Activated CD8-positive, alpha-beta T cell treated with anti-CD3 and anti-CD28 coated beads for 36 hours (primary cell): ENCODE results near the gene ZFYVE19. TPM values are rescaled to one million over a fixed set of nuclear protein-coding genes. Genes with fewer than 3 reads are reported as not detected.

Experiments used
- ATAC-seq: fragments of 200-7000 bp; cut with Tn5 transposase; one replicate; pipeline ENCODE4 v1.10.0; 2021; ENCODE audit warnings: mild to moderate bottlenecking, moderate library complexity
- CTCF ChIA-PET: fragments of 350-600 bp; sonication (Branson Sonifier 250); formaldehyde crosslinking; loops from one replicate; lab custom pipeline; 2021; ENCODE audit warnings: antibody characterized with exemption; lab: Charles Lee
- POLR2A ChIA-PET: fragments of 350-600 bp; sonication (Branson Sonifier 250); formaldehyde crosslinking; loops from one replicate; lab custom pipeline; 2021; ENCODE audit warnings: antibody characterized with exemption; lab: Charles Lee
- DNase-seq: peaks from one replicate; pipeline ENCODE4 v3.0.0-alpha.2; 2020
- H3K27ac Mint-ChIP-seq: one replicate; pipeline ENCODE4 v1.8.0; 2021; ENCODE audit warnings: mild to moderate bottlenecking, mixed read lengths
- H3K27me3 Mint-ChIP-seq: one replicate; pipeline ENCODE4 v1.8.0; 2021; ENCODE audit warnings: mixed read lengths
- H3K36me3 Mint-ChIP-seq: one replicate; pipeline ENCODE4 v1.8.0; 2021; ENCODE audit warnings: low read depth, mixed read lengths
- H3K4me1 Mint-ChIP-seq: one replicate; pipeline ENCODE4 v1.8.0; 2021; ENCODE audit warnings: low read depth, mixed read lengths
- H3K4me3 Mint-ChIP-seq: one replicate; pipeline ENCODE4 v1.8.0; 2021; ENCODE audit warnings: mild to moderate bottlenecking, moderate library complexity, mixed read lengths
- H3K9me3 Mint-ChIP-seq: one replicate; pipeline ENCODE4 v1.8.0; 2021; ENCODE audit warnings: mixed read lengths
- intact Hi-C: fragments of 100-400 bp; cut with micrococcal nuclease; formaldehyde crosslinking; loops from one replicate; pipeline ENCODE4 v1.10.0; 2022
- total RNA-seq, 2 experiments: library from RNA; stranded (reverse); gene quantifications; one replicate each; pipeline ENCODE4 v1.2.3, GENCODE V29; 2021
- TF ChIP-seq, protein P1 (sequence below): fragments of 200-600 bp; IDR thresholded peaks from one replicate; pipeline ENCODE4 v1.8.0; 2022; ENCODE audit warnings: antibody characterized with exemption, mild to moderate bottlenecking

ZFYVE19 gene
- total RNA-seq, 2 experiments from 2014 or later, result 20.1 to 22.7 TPM

GRCh38 chr15:40846841-40847222 lies 39.9 kb downstream of the ZFYVE19 start:
- ChIA-PET POLR2A (no interaction called here), CTCF (interaction anchor here (1.1 to 6.3 kb wide), 4 partner anchors 11 to 57 kb away, joined by 3 to 65 read pairs (median 7); partner anchors contain the start of gene VPS18)
- DNase-seq (no peak), ATAC-seq (no peak)
- H3K27ac Mint-ChIP-seq, result no peak overlapping the region
- no peak overlapping the region for H3K4me3 Mint-ChIP-seq
- TF ChIP-seq, protein P1, sequence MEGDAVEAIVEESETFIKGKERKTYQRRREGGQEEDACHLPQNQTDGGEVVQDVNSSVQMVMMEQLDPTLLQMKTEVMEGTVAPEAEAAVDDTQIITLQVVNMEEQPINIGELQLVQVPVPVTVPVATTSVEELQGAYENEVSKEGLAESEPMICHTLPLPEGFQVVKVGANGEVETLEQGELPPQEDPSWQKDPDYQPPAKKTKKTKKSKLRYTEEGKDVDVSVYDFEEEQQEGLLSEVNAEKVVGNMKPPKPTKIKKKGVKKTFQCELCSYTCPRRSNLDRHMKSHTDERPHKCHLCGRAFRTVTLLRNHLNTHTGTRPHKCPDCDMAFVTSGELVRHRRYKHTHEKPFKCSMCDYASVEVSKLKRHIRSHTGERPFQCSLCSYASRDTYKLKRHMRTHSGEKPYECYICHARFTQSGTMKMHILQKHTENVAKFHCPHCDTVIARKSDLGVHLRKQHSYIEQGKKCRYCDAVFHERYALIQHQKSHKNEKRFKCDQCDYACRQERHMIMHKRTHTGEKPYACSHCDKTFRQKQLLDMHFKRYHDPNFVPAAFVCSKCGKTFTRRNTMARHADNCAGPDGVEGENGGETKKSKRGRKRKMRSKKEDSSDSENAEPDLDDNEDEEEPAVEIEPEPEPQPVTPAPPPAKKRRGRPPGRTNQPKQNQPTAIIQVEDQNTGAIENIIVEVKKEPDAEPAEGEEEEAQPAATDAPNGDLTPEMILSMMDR, result no peak
- H3K9me3 Mint-ChIP-seq, result no peaks in the 10 kb centered on the region
- H3K27me3 Mint-ChIP-seq, result peaks cover 16% of the 10 kb centered on the region
- intact Hi-C loops, result no loop called here
- peaks cover 11% of the 10 kb centered on the region for H3K4me1 Mint-ChIP-seq
- peaks cover 2% of the 10 kb centered on the region for H3K36me3 Mint-ChIP-seq

GRCh38 chr15:40847223-40847961 lies 40.5 kb downstream of the ZFYVE19 start:
- Mint-ChIP-seq H3K36me3 (peaks cover 2% of the 10 kb centered on the region), H3K4me1 (peaks cover 11% of the 10 kb centered on the region), H3K27me3 (peaks cover 16% of the 10 kb centered on the region), H3K9me3 (no peaks in the 10 kb centered on the region), H3K4me3 (no peak overlapping the region), H3K27ac (no peak overlapping the region)
- POLR2A ChIA-PET, result no interaction called here
- CTCF ChIA-PET, result interaction anchor here (1.1 to 6.3 kb wide), 4 partner anchors 10 to 57 kb away, joined by 3 to 65 read pairs (median 7); partner anchors contain the start of gene VPS18
- no peak for DNase-seq
- intact Hi-C loops, result no loop called here
- TF ChIP-seq, protein P1, result no peak
- ATAC-seq, result no peak

GRCh38 chr15:40850576-40851112 lies 43.8 kb downstream of the ZFYVE19 start:
- peaks cover 3% of the 10 kb centered on the region for H3K27me3 Mint-ChIP-seq
- DNase-seq (no peak), ATAC-seq (no peak)
- H3K4me1 Mint-ChIP-seq, result peaks cover 8% of the 10 kb centered on the region
- CTCF ChIA-PET, result interaction anchor here (0.6 to 2.5 kb wide), 3 partner anchors 8 to 224 kb away, joined by 3 to 18 read pairs (median 6); partner anchors contain the start of gene VPS18
- no peaks in the 10 kb centered on the region for H3K9me3 Mint-ChIP-seq
- H3K4me3 Mint-ChIP-seq, result no peak overlapping the region
- intact Hi-C loops, result no loop called here
- no peak overlapping the region for H3K27ac Mint-ChIP-seq
- H3K36me3 Mint-ChIP-seq, result no peaks in the 10 kb centered on the region
- POLR2A ChIA-PET, result no interaction called here
- TF ChIP-seq, protein P1, result no peak

DNA sequence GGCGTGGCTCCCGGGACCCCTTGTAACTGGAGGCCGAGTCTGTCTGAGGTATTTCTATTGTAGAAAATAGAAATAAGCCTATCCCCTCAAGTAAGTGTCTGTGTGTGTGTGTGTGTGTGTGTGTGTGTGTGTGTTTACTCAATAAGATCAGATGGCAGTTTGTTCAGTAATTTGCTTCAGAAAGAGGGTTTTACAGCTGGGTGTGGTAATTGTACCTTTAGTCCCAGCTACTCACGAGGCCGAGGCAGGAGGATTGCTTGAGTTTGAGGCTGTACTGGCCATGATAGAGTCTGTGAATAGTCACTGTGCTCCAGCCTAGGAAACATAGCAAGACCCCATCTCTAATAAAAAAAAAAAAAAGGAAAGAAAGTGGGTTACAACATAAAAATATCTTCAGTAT lies 45.6 kb downstream of the ZFYVE19 start:
- ATAC-seq (no peak), DNase-seq (no peak)
- Mint-ChIP-seq H3K27ac (no peak overlapping the region), H3K27me3 (no peaks in the 10 kb centered on the region), H3K9me3 (no peaks in the 10 kb centered on the region), H3K4me3 (no peak overlapping the region), H3K36me3 (no peaks in the 10 kb centered on the region), H3K4me1 (peaks cover 2% of the 10 kb centered on the region)
- TF ChIP-seq, protein P1, result no peak
- ChIA-PET CTCF (no interaction called here), POLR2A (no interaction called here)
- intact Hi-C loops, result no loop called here

DNA sequence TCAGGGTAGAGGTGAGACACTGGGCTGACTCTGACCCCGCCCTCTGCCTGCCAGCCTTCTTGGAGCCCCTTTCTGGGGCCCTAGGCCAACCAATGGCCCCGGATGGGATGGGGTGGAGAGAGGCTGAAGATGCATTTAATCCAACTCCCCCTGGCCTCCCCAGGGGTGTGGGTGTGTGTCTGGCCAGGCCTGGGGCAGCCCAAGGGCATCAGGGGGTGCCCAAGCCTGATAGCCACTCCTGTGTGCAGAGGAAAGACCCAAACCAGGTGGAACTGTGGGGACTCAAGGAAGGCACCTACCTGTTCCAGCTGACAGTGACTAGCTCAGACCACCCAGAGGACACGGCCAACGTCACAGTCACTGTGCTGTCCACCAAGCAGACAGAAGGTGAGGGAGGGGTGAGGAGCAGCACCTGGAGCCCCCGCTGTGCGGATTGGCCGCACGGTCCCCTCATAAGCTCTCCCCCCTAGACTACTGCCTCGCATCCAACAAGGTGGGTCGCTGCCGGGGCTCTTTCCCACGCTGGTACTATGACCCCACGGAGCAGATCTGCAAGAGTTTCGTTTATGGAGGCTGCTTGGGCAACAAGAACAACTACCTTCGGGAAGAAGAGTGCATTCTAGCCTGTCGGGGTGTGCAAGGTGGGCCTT lies 46.5 kb downstream of the ZFYVE19 start:
- intact Hi-C loops, result no loop called here
- Mint-ChIP-seq H3K9me3 (no peaks in the 10 kb centered on the region), H3K4me3 (no peak overlapping the region), H3K27me3 (no peaks in the 10 kb centered on the region), H3K27ac (no peak overlapping the region), H3K4me1 (peaks cover 5% of the 10 kb centered on the region), H3K36me3 (no peaks in the 10 kb centered on the region)
- DNase-seq (no peak), ATAC-seq (no peak)
- TF ChIP-seq, protein P1, result no peak
- ChIA-PET POLR2A (interaction anchor here (2.3 kb wide), 1 partner anchor 9 kb away, joined by 8 read pairs; the partner anchor contains the start of gene SPINT1), CTCF (no interaction called here)
